Lower leg skin (tissue), 4 donors: Measurements from ENCODE around the gene CMSS1. TPM values are rescaled to one million over a fixed set of nuclear protein-coding genes. Genes with fewer than 3 reads are reported as not detected.

Source experiments
- DNase-seq, 2 donors: peaks; one replicate each; pipeline ENCODE4 v3.0.0-alpha.2; 2019; ENCODE audit warnings: low spot score in 2 of 2
- H3K4me3 ChIP-seq: fragments of 200-600 bp; sonication (generic); 2 replicates; pipeline ENCODE4 v1.5.1; 2017; ENCODE audit warnings: mild to moderate bottlenecking, low read depth; ENCODE audit not compliant: poor library complexity, severe bottlenecking
- POLR2A ChIP-seq, 2 donors: fragments of 450-650 bp; IDR thresholded peaks; one replicate each; pipeline ENCODE4 v1.6.1; 2016 to 2017; ENCODE audit warnings: antibody characterized with exemption in 2 of 2, mild to moderate bottlenecking in 1 of 2, moderate library complexity in 1 of 2
- WGBS, 2 donors: methylation state at CpG; one replicate each; pipeline ENCODE4 v1.1.5; 2018; 5-methylcytosine and 5-hydroxymethylcytosine counted together
- intact Hi-C: fragments of 100-400 bp; cut with DNase I; formaldehyde crosslinking; loops from one replicate; pipeline ENCODE4 v1.15.0; 2023; ENCODE audit warnings: low total_unique reads
- total RNA-seq, 4 donors: library from RNA; depleted of rRNA; stranded (reverse); fragments of >200 nt; gene quantifications; one replicate each; pipeline ENCODE4 v1.1.0, GENCODE V29; 2016
- TF ChIP-seq, protein P1 (sequence below), 3 donors: fragments of 450-650 bp; IDR thresholded peaks; one replicate each; pipeline ENCODE4 v1.5.1; 2016; ENCODE audit warnings: antibody characterized with exemption in 3 of 3, mild to moderate bottlenecking in 3 of 3, moderate library complexity in 2 of 3

Gene CMSS1
- total RNA-seq, 4 donors from 2014 or later: 3.7 to 13.2 (median 7.5) TPM

DNA sequence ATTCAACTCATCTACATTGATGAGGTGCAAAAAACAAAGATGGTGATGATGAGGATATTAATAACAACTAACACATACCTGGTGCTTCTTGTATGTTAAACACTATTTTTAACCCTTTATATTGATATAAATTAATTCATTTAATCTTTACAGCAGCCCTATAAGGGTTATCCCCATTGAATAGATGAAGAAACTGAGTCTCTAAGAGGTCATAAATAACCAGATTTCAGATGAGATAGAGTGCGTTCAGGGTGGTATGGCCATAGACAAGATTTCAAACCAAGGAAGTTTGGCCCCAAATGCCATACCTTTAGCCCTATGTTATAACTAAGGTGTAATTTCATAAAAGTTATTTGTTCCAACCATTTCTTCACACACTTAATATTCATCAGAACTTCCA, 82.6 kb downstream of the CMSS1 start:
- H3K4me3 ChIP-seq: no peak overlapping the region
- WGBS, 2 donors: 97 to 100% methylated on average over 1 of the region's 1 CpG
- no peak for DNase-seq
- intact Hi-C loops: no loop called here
- TF ChIP-seq POLR2A (IDR thresholded peaks at IDR 0.05): no peak
- TF ChIP-seq, protein P1, sequence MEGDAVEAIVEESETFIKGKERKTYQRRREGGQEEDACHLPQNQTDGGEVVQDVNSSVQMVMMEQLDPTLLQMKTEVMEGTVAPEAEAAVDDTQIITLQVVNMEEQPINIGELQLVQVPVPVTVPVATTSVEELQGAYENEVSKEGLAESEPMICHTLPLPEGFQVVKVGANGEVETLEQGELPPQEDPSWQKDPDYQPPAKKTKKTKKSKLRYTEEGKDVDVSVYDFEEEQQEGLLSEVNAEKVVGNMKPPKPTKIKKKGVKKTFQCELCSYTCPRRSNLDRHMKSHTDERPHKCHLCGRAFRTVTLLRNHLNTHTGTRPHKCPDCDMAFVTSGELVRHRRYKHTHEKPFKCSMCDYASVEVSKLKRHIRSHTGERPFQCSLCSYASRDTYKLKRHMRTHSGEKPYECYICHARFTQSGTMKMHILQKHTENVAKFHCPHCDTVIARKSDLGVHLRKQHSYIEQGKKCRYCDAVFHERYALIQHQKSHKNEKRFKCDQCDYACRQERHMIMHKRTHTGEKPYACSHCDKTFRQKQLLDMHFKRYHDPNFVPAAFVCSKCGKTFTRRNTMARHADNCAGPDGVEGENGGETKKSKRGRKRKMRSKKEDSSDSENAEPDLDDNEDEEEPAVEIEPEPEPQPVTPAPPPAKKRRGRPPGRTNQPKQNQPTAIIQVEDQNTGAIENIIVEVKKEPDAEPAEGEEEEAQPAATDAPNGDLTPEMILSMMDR (IDR thresholded peaks at IDR 0.05): no peak

DNA sequence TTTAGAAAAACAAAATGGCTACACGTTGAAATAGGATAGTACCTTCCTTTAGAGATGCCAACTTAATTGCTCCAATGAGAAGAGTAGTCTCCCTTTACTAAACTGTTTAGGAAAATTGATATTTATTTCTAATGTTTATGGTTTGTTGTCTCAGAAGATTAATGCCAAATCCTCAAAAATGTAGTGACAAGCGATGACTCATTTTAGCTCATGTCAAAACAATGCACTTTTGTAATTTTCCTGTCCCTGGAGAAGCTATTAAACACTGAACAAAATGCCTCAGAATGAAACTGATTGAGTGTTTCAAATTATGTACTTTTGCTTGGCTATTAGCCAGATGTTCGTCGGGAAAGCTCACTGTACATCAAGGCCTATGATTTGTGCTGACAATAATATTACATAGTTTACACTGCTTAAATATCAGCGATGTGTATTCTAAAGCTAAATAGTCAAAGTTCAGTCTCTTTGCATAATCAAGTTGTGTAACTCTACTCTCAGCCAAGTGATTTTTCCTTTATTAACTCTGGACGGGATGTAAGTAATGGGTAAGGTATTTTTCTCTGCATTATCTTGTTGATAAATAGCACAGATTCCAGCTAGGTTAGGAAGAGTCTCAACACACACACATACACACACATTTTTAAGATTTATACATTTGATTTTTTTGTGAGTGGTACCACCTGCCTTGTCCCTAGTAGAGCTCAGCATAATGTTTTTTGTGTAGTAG, 83.7 kb downstream of the CMSS1 start:
- TF ChIP-seq POLR2A (IDR thresholded peaks at IDR 0.05): no peak
- TF ChIP-seq, protein P1 (IDR thresholded peaks at IDR 0.05): no peak
- H3K4me3 ChIP-seq: no peak overlapping the region
- WGBS, 2 donors: 10 to 11% methylated on average over 6 of the region's 6 CpGs
- intact Hi-C loops: no loop called here
- no peak for DNase-seq

DNA sequence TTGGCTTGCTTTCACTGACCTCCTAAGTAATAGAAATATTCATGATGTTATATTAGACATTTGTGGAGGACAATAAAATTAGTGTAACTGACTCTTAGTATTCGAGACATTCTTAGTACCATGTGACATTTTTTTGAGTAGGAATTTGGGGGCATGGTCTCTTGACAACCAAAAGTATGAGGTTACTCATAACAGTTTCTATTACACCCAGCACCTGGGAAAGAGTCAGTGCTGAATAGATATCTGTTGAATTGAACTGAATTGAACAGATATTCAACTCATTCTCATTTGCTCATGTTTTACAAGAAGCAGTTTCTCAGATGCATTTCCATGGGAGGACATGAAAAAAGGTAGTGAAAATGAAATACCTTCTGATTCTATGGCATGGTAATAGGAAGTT, 84.4 kb downstream of the CMSS1 start:
- no peak for DNase-seq
- TF ChIP-seq POLR2A (IDR thresholded peaks at IDR 0.05): no peak
- TF ChIP-seq, protein P1 (IDR thresholded peaks at IDR 0.05): no peak
- intact Hi-C loops: no loop called here
- H3K4me3 ChIP-seq: no peak overlapping the region
- WGBS, 2 donors: 68 to 79% methylated on average over 1 of the region's 1 CpG

DNA sequence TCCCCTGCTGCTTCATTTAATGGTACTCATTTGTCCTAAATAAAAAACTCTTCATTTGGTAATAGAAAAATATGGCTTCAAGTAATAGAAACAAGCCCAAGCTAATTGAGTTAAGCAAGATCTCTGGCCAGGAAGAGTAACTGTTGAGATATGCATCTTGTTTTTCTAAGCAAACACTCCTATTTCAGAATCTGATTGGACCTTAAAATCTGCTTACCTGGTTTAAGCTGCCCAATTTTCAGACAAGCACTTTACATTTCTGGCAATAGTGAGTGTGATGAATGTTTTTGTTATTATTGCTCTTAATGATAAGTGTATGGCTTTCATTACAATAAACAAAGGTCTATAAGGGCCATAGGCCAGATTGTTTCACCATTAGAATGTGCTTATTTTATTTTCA, 86.2 kb downstream of the CMSS1 start:
- DNase-seq: no peak
- intact Hi-C loops: no loop called here
- H3K4me3 ChIP-seq: no peak overlapping the region
- TF ChIP-seq, protein P1 (IDR thresholded peaks at IDR 0.05): no peak
- TF ChIP-seq POLR2A (IDR thresholded peaks at IDR 0.05): no peak

DNA sequence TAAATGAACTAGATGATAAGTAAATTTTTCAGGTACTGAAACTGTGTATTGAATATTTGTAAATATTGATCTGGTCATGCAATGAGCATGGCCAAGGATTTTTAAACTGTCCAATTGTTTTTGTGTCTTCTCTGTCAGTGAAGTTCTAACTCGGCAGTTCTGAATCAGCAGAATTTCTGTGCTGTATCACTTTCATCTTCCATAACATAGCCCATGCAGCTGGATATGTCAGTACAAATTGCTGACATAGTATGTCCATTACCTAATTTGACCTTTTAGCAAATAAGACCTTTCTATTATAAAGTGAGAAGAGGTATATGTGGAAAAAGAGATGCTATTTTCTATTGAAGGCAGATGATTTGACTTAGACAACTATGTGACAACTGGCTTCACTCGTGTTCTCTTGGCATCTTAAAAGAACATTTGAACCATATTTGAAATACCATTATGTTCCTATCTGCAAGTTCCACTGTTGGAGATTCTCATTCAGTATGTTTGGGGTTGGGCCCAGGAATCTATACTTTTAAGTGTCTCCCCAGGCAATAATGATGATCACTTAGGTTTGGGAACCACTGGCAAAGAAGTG, 90.4 kb downstream of the CMSS1 start:
- intact Hi-C loops: no loop called here
- TF ChIP-seq POLR2A (IDR thresholded peaks at IDR 0.05): no peak
- TF ChIP-seq, protein P1 (IDR thresholded peaks at IDR 0.05): no peak
- H3K4me3 ChIP-seq: no peak overlapping the region
- 66% methylated on average over 2 of the region's 2 CpGs for WGBS, 2 donors
- no peak for DNase-seq
